ENCODE data around the gene TSR1.
A peak's percentile ranks its signal among the peaks of the same experiment; 100 is the strongest.

Gene TSR1

GRCh38 chr17:2369039-2369438 is 32.8 kb upstream of the TSR1 start:
- no peak for DNase-seq (ENCODE audit: low spot score)

GRCh38 chr17:2368359-2368758 is 32.1 kb upstream of the TSR1 start:
- DNase-seq (ENCODE audit: low spot score) = no peak

- DNase-seq (ENCODE audit: low spot score) = peak; percentile 70
Measured at GRCh38 chr17:2366747-2367494, 30.7 kb upstream of the TSR1 start.

GRCh38 chr17:2365132-2365531 is 28.9 kb upstream of the TSR1 start:
- no peak for DNase-seq (ENCODE audit: low spot score)

- DNase-seq (ENCODE audit: low spot score) = no peak
Measured at GRCh38 chr17:2364763-2365116, 28.5 kb upstream of the TSR1 start.

GRCh38 chr17:2363851-2364762 is 27.9 kb upstream of the TSR1 start:
- no peak for DNase-seq (ENCODE audit: low spot score)

GRCh38 chr17:2363318-2363717 is 27.1 kb upstream of the TSR1 start:
- DNase-seq (ENCODE audit: low spot score) = no peak

- no peak for DNase-seq (ENCODE audit: low spot score)
Measured at GRCh38 chr17:2362881-2363280, 26.6 kb upstream of the TSR1 start.

- DNase-seq (ENCODE audit: low spot score) = no peak
Measured at GRCh38 chr17:2362416-2362815, 26.2 kb upstream of the TSR1 start.

GRCh38 chr17:2362016-2362415 is 25.8 kb upstream of the TSR1 start:
- DNase-seq (ENCODE audit: low spot score) = no peak

GRCh38 chr17:2361010-2361760 is 24.9 kb upstream of the TSR1 start:
- DNase-seq (ENCODE audit: low spot score) = no peak

- DNase-seq (ENCODE audit: low spot score) = no peak
Measured at GRCh38 chr17:2357931-2358434, 21.7 kb upstream of the TSR1 start.

- DNase-seq (ENCODE audit: low spot score) = no peak
Measured at GRCh38 chr17:2357237-2357636, 21.0 kb upstream of the TSR1 start.

GRCh38 chr17:2354311-2354710 is 18.1 kb upstream of the TSR1 start:
- no peak for DNase-seq (ENCODE audit: low spot score)

GRCh38 chr17:2351269-2351668 is 15.0 kb upstream of the TSR1 start:
- no peak for DNase-seq (ENCODE audit: low spot score)

GRCh38 chr17:2347805-2348685 is 11.8 kb upstream of the TSR1 start:
- DNase-seq (ENCODE audit: low spot score) = peak; percentile 63

GRCh38 chr17:2346475-2346874 is 10.2 kb upstream of the TSR1 start:
- DNase-seq (ENCODE audit: low spot score) = no peak

GRCh38 chr17:2344528-2344927 is 8.3 kb upstream of the TSR1 start:
- DNase-seq (ENCODE audit: low spot score) = no peak

GRCh38 chr17:2343421-2343820 is 7.2 kb upstream of the TSR1 start:
- no peak for DNase-seq (ENCODE audit: low spot score)

GRCh38 chr17:2338315-2338657 is 2.0 kb upstream of the TSR1 start:
- DNase-seq (ENCODE audit: low spot score) = no peak

- peak; percentile 65 for DNase-seq (ENCODE audit: low spot score)
Measured at GRCh38 chr17:2337544-2338314, 1.5 kb upstream of the TSR1 start.

All from HuH-7 (cell line).